Prostate gland (tissue), 2 donors: ENCODE data around the gene SND1. TPM values are rescaled to one million over a fixed set of nuclear protein-coding genes. Genes with fewer than 3 reads are reported as not detected.

Experiments used
- DNase-seq: peaks from one replicate; pipeline ENCODE4 v3.0.0-alpha.2; 2019; ENCODE audit warnings: low spot score
- H3K27ac ChIP-seq, 2 donors: fragments of 200-600 bp; sonication (generic); 2 replicates each; pipeline ENCODE4 v1.5.1; 2017 to 2019
- H3K27me3 ChIP-seq: fragments of 200-600 bp; sonication (generic); replicated peaks from 2 replicates; pipeline ENCODE4 v1.5.1; 2019; ENCODE audit not compliant: insufficient read depth
- H3K36me3 ChIP-seq, 2 donors: fragments of 200-600 bp; sonication (generic); 1 replicate in 1 of 2; 2 replicates in 1 of 2; pipeline versions ENCODE4 v1.5.1 to v1.8.1; 2017 to 2019
- H3K4me1 ChIP-seq: fragments of 200-600 bp; sonication (generic); replicated peaks from 2 replicates; pipeline ENCODE4 v1.5.1; 2019
- H3K4me3 ChIP-seq, 2 donors: fragments of 200-600 bp; sonication (generic); 2 replicates each; pipeline ENCODE4 v1.5.1; 2017 to 2019
- H3K9me3 ChIP-seq: fragments of 200-600 bp; sonication (generic); 2 replicates; pipeline ENCODE4 v1.5.1; 2017
- CTCF ChIP-seq, 4 experiments: fragments of 200-600 bp in 2 of 4; fragments of 450-650 bp in 2 of 4; sonication (generic) in 2 of 4; IDR thresholded peaks; 1 replicate in 3 of 4; 2 replicates in 1 of 4; pipeline ENCODE4 v1.5.1; 2016 to 2019; ENCODE audit warnings: antibody characterized with exemption in 4 of 4, mild to moderate bottlenecking in 2 of 4, moderate library complexity in 2 of 4
- POLR2A ChIP-seq: fragments of 450-650 bp; IDR thresholded peaks from one replicate; pipeline ENCODE4 v1.6.1; 2016; ENCODE audit warnings: antibody characterized with exemption, mild to moderate bottlenecking
- POLR2AphosphoS5 ChIP-seq: sonication (generic); formaldehyde crosslinking; IDR thresholded peaks from one replicate; pipeline ENCODE4 v1.6.1; 2017; ENCODE audit warnings: antibody characterized with exemption
- WGBS: methylation state at CpG from one replicate; pipeline ENCODE4 v1.1.5; 2018; 5-methylcytosine and 5-hydroxymethylcytosine counted together
- intact Hi-C: fragments of 100-400 bp; cut with DNase I; formaldehyde crosslinking; loops from one replicate; pipeline ENCODE4 v1.14.2; 2022
- total RNA-seq, 2 donors: library from RNA; depleted of rRNA; stranded (reverse); fragments of >200 nt; gene quantifications; one replicate each; pipeline ENCODE4 v1.1.0, GENCODE V29; 2016

Gene SND1
- total RNA-seq, 2 donors from 2014 or later = 175 to 190 TPM

- no peak overlapping the region for H3K4me3 ChIP-seq
- no peaks in the 10 kb centered on the region for H3K36me3 ChIP-seq
- DNase-seq = no peak
- no peak overlapping the region for H3K27ac ChIP-seq
- no peaks in the 10 kb centered on the region for H3K4me1 ChIP-seq
- H3K9me3 ChIP-seq = no peaks in the 10 kb centered on the region
- H3K27me3 ChIP-seq = no peaks in the 10 kb centered on the region
- intact Hi-C loops = no loop called here
- WGBS = 61% methylated on average over 7 of the region's 7 CpGs
- no peak for TF ChIP-seq POLR2AphosphoS5
- no peak for TF ChIP-seq CTCF (IDR thresholded peaks at IDR 0.05)
- TF ChIP-seq POLR2A = no peak
Measured at GRCh38 chr7:128059143-128059988, 407.4 kb downstream of the SND1 start.

GRCh38 chr7:128060018-128060417, 408.0 kb downstream of the SND1 start:
- Histone ChIP-seq H3K9me3 (no peaks in the 10 kb centered on the region), H3K27me3 (no peaks in the 10 kb centered on the region), H3K4me1 (no peaks in the 10 kb centered on the region), H3K27ac (no peak overlapping the region), H3K4me3 (no peak overlapping the region), H3K36me3 (no peaks in the 10 kb centered on the region)
- no peak for DNase-seq
- intact Hi-C loops = no loop called here
- TF ChIP-seq CTCF (IDR thresholded peaks at IDR 0.05) (no peak), POLR2A (no peak), POLR2AphosphoS5 (no peak)
- 83% methylated on average over 3 of the region's 3 CpGs for WGBS

- 94% methylated on average over 8 of the region's 8 CpGs for WGBS
- Histone ChIP-seq H3K9me3 (no peaks in the 10 kb centered on the region), H3K27me3 (no peaks in the 10 kb centered on the region), H3K4me1 (no peaks in the 10 kb centered on the region), H3K36me3 (no peaks in the 10 kb centered on the region), H3K27ac (no peak overlapping the region), H3K4me3 (no peak overlapping the region)
- TF ChIP-seq CTCF (IDR thresholded peaks at IDR 0.05) = no peak
- no peak for TF ChIP-seq POLR2AphosphoS5
- TF ChIP-seq POLR2A = no peak
- intact Hi-C loops = no loop called here
- no peak for DNase-seq
Measured at GRCh38 chr7:128063088-128063487, 411.1 kb downstream of the SND1 start.

GRCh38 chr7:128065872-128066271, 413.9 kb downstream of the SND1 start:
- WGBS = 86% methylated on average over 7 of the region's 7 CpGs
- Histone ChIP-seq H3K4me3 (no peak overlapping the region), H3K36me3 (no peaks in the 10 kb centered on the region), H3K27me3 (no peaks in the 10 kb centered on the region), H3K27ac (no peak overlapping the region), H3K4me1 (no peaks in the 10 kb centered on the region), H3K9me3 (no peaks in the 10 kb centered on the region)
- TF ChIP-seq POLR2AphosphoS5 (no peak), CTCF (IDR thresholded peaks at IDR 0.05) (no peak), POLR2A (no peak)
- DNase-seq = no peak
- intact Hi-C loops = no loop called here

- no peaks in the 10 kb centered on the region for H3K9me3 ChIP-seq
- no peak for DNase-seq
- H3K27ac ChIP-seq = no peak overlapping the region
- H3K27me3 ChIP-seq = no peaks in the 10 kb centered on the region
- H3K4me1 ChIP-seq = no peaks in the 10 kb centered on the region
- TF ChIP-seq POLR2A (no peak), CTCF (IDR thresholded peaks at IDR 0.05) (no peak), POLR2AphosphoS5 (no peak)
- no peaks in the 10 kb centered on the region for H3K36me3 ChIP-seq
- WGBS = 92% methylated on average over 10 of the region's 10 CpGs
- H3K4me3 ChIP-seq = no peak overlapping the region
- intact Hi-C loops = no loop called here
Measured at GRCh38 chr7:128066395-128066794, 414.4 kb downstream of the SND1 start.
